GM21381 (cell line): Measurements from ENCODE around the gene CORO7.
"Not testable (repeated sequence)": the region's sequence is repeated elsewhere in the genome, so short reads cannot be mapped to it uniquely, and the experiment has no call there.

Experiments used
- ATAC-seq: cut with Tn5 transposase; IDR thresholded peaks from one replicate; pipeline ENCODE4 v1.9.1; 2021; ENCODE audit warnings: mild to moderate bottlenecking, moderate library complexity; ENCODE audit not compliant: unreplicated experiment

Gene CORO7

GRCh38 chr16:4403133-4403949 is 13.1 kb downstream of the CORO7 start:
- ATAC-seq, result no peak

DNA sequence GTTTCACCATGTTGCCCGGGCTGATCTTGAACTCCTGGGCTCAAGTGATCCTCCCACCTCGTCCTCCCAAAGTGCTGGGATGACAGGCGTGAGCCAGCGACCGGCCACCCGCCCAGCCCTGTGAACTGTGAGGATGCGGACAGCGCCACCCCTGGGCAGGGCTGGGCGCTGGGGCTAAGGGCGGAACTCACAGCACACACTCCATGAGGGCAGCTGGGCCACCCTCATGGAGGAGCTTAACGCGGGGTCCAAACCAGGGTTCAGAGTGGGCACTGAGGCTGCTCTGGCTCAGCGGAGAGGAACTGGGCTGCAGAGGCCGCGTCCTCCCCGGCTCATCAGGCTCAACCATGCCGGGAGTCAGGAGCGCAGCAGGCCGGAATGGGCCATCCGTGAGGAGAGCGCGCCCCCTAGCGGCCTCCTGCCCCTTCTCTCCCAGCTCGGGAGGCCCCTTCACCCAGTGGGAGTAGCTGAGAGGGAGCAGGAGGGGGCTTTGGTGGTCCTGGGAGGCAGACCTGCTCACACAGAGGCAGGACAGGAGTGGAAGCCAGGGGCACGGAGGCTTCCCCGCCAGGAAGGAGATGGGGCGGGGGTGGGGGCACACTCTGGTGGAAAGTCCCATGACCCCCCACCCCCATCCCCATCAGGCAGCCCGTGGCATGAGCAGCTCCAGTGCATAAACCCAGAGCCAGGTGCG is 13.8 kb downstream of the CORO7 start:
- no peak for ATAC-seq

DNA sequence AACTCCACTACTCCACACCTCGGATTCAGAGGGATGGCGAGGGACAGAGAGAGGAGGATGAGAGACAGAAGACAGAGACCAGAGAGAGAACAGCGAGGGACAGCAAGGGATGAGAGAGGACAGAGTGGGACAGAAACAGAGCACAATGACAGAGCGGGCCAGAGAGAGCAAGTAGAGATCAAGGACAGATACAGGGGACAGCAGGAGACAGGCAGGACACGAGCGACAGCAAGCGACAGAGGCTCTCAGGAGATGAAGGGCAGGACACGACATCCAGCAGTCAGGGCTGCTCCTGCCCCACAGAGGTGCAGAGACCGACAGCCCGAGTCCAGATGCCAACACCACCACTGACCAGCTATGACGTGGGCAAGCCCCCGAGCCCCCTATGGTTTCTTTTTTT is 14.9 kb downstream of the CORO7 start:
- no peak for ATAC-seq

DNA sequence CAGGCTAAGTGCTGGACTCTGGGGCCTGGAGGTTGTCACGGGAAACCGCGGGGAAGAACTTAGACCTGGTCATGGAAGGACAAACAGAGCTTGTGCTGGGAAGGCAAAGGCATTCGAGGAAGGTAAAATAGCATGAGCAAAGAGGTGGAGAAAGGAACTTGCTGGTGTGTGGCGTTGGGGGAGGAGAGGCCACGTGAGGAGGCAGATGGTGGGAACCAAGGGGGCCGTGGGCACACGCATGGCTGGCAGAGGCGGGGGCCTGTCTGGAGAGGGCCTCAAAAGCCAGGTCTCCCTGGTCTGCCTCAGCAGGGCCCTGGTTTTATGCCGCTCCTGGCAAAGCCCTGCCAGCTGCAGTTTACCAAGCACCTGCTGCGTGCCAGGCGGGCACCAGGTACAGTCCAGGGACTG is 15.3 kb downstream of the CORO7 start:
- no peak for ATAC-seq

- ATAC-seq, result no peak
Measured at GRCh38 chr16:4399001-4399730, 17.2 kb downstream of the CORO7 start.

DNA sequence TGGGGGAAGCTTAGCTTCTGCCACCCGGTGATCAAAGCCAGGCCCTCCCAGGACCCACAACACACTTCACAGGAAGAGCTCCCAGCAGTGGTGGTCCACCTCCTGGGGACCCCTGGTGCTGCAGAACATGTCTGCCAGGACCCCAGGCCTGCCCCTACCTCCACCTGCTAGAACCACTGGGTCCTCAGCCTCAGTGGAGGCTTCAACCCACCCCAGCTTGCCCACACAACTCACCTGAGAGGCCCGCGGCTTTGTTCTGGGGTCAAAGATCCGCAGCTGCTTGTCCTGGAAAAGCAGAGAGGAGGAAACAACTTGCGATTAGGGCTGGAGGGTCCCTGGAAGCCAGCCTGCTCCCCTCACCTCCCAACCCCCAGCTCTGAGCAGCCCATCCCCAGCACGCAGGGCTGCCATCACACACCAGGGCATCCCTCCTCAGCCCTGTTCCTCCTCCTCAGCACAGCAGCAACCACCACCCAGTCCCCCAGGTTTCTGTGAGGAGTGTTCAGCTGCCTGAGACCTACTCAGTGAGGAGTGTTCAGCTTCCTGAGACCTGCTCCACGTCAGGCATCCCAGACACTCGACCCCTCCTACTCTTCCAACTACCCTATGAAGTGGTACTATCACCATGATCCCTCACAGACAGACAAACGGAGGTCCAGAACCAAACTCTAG is 21.2 kb downstream of the CORO7 start:
- no peak for ATAC-seq

GRCh38 chr16:4393850-4394249 is 22.5 kb downstream of the CORO7 start:
- ATAC-seq, result not testable (repeated sequence)

- no peak for ATAC-seq
Measured at GRCh38 chr16:4393240-4393600, 23.2 kb downstream of the CORO7 start.

- no peak for ATAC-seq
Measured at GRCh38 chr16:4392382-4393239, 23.8 kb downstream of the CORO7 start.

GRCh38 chr16:4391631-4392381 is 24.6 kb downstream of the CORO7 start:
- no peak for ATAC-seq

DNA sequence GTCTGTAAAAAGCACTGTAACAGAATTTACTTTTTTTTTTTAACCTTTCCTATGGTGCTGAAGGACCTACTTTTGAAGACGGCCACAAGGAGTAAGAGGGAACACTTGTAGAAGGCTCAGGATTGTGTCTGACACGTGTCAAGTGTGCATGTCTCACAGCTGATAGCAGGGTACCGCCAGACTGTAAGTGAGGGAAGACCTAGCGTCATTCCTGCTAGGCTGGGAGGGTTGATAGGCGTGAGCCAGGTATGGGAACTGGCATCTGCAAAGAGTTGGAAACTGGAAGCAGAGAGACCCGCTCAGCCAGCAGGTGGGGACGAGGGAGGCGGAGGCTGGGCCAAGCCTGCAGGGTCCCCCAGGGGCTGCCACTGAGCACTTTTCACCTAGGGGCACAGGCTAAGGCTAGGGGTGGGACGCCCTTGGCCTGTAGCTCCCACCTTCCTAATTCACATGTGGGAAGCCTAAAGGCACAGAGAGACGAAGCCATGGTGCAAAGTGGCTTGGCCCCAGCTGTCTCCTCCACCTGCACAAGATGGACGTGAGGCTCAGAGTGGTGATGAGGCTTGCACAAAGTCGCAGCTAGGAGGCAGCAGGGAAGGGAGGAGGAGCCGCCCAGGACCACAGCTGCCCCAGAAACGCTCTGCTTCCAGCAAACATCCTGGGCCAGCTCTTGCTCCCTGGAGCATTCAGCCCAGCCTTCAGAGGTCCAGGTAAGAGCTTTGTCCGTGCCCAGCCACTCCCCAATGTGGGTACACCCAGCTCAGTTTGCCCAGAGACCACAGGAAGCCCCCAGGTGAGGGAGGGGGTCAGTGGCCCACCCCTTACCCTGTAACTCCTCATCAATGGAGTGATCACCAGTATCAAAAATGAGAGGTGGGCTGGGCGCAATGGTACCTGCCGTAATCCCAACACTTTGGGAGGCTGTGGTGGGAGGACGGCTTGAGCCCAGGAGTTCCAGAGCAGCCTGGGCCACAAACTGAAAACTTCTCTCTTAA is 25.8 kb downstream of the CORO7 start:
- no peak for ATAC-seq

GRCh38 chr16:4389051-4389955 is 27.1 kb downstream of the CORO7 start:
- ATAC-seq, result no peak

DNA sequence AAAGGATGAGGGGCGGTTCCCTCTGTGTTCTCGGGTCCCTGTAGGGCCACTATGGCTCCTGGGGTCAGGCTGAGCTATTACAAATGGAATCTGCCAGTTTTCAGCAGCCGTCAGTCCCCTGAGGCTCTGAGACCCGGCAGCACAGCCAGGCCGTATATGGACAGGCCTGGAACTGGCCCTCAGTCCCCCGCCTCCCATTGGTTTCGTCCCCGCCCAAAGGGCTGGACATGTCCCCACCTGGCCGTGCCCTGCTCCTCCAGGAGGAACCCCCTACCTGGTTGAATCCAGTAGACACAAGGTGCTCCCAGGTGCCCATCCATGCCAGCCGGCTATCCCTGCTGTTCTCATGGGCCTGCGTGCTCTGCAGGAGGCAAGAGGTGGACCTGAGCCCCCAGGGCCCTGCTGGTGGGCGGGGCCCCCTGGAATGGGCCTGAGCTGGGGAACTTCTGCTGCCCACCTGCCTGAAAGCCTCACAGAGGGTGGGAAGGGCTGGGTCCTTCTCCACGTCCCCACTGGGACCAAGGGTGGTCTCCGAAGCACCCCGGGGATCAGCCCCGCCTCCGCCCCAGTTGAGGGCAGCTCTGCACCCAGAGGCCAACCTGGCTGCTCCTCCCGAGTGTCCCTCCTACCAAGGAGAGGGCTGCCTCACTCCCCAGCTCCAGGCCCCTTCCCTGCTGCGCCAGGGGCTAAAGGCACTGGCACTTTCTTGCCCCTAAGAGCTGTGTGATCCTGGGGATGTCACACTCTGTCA is 27.9 kb downstream of the CORO7 start:
- no peak for ATAC-seq

GRCh38 chr16:4387781-4388180 is 28.6 kb downstream of the CORO7 start:
- no peak for ATAC-seq

- no peak for ATAC-seq
Measured at GRCh38 chr16:4386951-4387565, 29.3 kb downstream of the CORO7 start.

DNA sequence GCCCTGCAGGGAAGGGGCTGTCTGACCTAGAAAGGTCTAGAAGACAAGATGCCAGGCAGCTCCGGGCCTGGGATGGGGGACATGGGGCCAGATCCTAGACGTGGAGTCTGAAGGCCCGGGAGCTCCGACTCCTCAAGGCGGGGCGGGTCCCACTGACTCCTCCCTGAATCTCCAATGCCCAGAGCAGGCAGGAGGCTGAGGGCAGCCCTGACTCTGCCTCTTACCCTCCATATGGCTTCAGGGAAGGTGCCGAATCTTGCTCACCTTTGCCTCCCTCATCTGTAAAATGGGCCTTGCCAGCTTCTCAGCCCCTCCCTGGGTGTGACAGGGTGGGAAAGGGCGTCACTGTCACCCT is 30.0 kb downstream of the CORO7 start:
- ATAC-seq, result no peak
